Limb (tissue), 2 donors: Measurements from ENCODE around the gene GPRIN1.
"Not testable (repeated sequence)": the region's sequence is repeated elsewhere in the genome, so short reads cannot be mapped to it uniquely, and the experiment has no call there.

Source experiments
- DNase-seq, 2 donors: peaks; one replicate each; pipeline ENCODE4 v3.0.0-alpha.2; 2016; ENCODE audit errors: extremely low spot score in 2 of 2

The GPRIN1 gene

DNA sequence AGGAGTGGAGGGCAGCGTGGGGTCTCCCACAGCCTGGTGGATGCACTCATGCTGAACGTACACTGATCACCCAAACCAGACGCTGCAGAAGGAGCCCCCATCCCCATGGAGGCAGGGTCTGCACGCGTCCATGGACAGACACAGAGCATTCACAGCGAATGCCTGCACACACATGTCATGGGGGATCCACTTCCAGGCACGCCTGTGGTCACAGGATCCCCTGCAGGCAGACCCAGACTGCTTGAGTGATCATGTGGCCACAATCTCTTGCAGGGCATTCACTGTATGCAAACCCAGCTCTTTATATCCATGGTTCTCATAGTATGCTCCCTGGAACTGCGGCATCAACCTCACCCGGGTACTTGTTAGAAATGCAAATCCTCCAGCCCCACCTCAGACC is 15.0 kb upstream of the GPRIN1 start:
- no peak for DNase-seq

DNA sequence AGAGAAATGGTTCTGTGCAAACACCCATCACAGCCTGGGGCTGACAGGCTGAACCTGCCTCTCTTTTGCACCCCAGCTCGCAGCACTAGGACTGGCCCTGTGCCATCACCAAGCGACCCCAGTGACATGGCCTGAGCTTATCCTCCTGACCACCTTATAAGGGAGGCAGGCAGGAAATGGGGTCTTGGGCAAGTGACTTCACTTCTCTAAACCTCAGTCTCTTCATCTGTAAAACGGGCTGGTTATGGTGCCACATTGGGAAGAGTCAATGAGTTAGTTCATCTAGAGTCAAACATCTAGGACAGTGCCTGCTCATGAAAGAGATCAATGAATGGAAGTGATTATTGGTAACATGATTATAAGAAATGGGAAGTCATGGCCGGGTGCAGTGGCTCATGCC is 14.2 kb upstream of the GPRIN1 start:
- DNase-seq: no peak

DNA sequence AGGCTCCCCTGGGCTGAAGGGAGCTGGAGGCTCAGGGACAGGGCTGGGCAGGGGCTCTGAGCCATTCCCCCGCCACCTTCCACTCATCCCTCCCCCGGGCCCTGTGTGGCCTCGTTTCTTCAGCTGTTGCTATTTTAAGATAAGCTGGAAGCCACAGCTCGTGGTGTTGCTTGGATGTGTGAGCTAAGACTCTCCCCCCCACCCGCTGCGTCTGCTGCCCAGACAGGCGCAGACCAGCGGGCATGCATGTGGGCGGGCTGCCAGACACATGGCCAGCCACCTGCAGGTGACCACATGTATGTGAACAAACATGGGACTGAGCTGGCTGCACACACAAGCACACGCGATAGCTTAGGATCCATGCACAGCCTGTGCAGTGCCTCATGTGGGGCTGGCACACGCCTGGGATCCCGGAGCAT is 11.7 kb upstream of the GPRIN1 start:
- DNase-seq: no peak

DNA sequence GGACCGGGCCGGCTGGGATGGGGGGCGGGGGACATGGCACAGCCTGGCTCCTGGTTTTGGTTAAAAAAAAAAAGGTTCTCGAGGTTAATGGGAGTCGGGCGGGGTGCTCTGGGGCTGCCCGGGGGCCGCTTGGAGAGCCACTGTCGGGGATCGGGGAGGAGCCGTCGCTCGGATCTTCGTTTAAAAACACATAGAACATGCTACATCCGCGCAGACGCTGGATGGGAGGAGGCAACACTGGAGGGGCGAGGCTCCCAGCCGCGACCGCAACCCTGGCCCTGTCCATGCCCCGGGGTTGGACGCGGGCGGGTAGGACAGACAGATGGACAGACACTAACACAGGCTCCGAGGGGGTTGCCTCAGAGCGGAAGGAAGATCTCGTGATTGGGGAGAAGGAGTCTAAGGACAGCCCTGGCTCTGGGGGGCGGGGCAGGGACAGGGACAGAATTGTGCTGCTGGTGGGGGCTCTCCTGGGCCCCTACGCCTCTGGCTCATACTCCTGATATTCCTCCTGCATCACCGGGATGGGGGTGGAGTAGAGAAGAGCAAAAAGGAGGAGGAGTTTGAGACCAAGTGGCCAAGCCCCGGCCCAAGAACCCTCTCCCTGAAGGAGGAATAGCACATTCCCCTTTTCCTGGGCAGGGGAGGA is 10.5 kb upstream of the GPRIN1 start:
- no peak for DNase-seq

DNA sequence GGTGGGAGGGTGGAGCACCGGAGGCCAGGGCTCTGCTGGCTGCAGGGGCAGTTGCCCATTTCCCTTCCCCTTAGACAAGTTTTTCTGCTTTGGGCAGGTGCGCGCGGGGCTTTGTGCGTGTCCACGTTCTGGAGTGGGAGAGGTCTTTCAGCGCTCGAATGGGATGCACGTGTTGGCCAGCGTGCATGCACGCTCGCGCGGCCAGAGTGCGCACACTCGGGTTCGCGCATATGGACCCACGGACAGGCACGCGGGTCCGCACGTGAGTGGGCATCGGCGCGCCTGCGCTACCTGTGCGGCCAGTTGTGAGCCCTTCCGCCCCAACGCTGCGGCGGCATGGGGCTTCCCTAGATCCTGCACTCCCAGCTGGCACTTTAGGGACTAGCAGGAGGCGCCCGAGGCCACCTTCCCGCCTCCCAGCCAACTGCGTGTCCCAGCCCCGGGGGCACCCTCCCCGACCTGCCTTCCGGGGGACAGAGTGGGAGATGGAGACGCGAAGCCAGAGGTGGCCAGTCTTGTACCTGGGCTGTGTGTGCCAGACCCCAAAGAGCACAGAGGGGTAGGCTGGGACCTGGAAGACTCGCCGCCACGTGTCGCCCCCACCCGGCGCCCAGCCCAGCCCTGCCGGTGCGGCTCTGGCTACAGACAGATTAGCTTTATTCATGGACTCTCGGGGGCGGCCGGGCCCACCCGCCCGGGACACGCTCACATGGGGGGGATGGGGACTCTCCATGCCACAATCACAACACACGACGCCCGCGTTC is 9.8 kb upstream of the GPRIN1 start:
- DNase-seq: no peak

DNA sequence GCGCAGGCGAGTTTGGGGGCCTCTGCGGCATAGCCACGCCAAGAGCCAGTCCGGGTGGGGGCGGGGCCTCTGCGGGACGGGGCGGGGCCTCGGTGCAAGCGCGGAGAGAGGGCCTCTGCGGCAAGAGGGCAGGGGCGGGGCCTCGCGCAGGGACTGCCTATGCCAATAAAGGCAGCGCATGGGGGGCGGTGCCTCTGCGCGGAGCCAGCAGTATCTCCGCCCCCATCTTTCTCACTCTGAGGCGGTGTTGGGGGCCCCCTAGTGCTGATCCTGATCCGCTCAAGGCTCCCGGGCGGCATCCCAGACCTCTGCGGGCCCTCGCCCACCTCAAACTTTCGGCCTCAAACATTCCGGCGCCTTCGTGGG is 9.2 kb upstream of the GPRIN1 start:
- peak; percentile 39 to 89 for DNase-seq

DNA sequence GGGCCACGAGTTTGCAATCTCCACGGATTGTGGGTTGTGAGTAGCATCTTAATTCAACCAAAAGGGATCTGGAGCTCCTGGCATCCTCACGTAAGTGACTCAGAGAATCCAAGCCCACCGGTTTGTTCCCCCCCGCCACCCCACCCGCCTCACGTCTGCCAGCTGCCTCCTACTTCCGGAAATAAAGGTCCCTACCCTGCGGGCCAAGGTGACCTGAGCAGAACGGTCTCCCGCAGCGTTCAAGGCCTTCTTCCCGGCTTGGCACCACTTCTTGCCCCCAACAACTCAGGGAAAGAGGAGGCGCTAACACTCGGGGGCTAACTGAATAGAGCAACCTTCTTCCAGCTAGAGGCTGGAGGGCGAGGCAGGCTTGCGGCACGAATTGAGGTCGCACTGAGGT is 8.8 kb upstream of the GPRIN1 start:
- DNase-seq: no peak

DNA sequence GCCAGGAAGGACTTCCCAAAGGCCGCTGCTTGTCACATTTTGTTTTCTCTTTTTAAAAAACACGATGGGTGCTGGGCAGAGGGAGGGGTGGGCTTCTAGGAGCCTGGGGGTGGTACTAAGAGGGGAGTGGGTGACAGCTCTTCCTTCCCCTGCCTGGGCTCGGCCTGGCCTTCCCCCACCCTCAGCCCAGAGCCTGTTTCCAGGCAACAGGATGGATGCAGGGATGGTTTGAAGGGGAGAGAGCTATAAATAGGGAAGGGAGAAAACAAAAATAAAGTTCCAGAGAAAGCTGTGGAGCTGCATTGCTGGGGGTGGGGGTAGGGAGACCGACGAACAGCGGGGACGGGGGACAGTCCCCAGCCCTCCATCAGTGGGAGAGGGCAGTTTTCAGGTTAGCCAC is 6.6 kb upstream of the GPRIN1 start:
- no peak for DNase-seq

DNA sequence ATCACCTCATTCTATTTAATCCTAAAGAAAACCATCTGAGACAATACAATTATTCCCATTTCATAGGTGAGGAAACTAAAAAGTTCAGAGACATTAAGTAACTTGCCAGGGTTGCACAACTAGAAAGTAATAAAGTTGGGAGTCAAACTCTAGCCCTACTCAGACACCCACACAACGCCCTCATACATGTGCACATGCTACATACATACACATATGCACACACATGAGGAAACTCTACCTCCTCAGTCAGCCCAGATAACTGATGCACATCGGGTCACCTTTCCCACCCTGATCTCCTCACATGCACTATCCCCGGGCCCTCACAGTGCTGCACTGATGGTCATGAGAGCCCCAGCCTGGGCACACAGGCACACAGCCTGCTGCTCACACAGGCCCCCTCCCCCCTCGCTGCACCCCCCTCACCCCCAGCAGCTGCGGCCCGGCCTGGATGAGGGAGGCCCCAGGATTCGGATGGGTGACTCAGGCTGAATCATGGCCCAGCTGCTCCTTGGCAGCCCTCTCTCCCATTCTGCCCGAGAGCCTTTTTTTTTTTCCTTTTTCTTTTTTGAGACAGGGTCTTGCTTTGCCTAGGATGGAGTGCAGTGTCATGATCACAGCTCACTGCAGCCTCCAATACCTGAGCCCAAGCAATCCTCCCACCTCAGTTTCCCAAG is 5.0 kb upstream of the GPRIN1 start:
- no peak for DNase-seq

DNA sequence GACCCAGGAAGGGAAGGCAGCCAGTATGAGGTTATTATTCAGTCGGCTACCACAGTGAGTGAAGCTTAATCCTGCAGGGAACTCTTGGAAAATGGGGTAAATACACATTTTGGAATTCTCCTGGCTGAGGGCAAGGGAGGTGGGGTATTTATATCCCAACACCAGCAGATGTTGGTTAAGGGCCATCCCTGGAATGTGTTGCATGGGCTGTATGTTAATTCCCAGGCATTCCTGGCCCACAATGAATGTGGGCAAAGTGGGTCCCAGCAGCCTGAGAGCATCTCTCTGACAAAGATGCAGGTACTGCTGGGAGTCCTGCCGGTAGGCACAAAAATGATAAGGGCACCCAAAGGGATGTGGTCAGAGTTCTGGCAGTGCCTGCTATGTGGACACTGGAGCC is 2.9 kb upstream of the GPRIN1 start:
- no peak for DNase-seq

DNA sequence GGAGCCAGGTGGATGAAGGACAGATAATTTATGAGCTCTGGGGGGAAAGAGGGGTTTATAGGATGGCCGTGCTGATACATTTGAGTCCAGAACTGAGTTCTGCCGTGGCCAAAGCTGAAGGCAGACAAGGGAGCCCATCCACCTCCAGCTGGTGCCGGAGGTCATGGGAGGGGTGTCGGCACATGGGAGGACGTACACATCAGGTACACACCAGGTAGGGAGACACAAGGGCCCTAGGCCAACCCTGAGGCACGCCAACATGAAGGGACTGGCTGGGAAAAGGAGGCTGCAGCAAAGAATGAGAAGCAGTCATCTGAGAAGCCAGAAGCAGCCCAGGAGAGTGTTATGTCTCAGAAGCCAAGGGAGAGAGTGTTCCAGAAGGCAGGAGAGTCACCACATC is 2.1 kb upstream of the GPRIN1 start:
- no peak for DNase-seq

DNA sequence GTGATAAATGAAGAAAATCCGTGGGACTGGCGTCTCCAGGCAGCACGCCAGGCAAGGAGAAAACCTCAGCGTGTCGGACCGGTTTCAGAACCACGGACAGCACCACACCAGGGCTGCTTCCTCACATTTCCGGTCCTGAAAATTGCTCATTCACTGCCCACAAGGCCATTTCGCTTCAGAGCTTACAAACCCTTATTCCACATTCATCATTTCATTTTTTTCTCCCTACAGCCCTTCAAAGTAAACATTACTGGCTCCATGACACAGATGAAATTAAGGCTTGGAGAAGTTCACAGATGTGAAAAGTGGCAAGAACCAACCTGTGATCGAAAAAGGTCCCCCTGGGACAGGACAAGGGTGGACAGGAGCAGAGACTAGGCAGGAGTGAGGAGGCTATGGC is 1.5 kb upstream of the GPRIN1 start:
- DNase-seq: peak; percentile 71 to 84

DNA sequence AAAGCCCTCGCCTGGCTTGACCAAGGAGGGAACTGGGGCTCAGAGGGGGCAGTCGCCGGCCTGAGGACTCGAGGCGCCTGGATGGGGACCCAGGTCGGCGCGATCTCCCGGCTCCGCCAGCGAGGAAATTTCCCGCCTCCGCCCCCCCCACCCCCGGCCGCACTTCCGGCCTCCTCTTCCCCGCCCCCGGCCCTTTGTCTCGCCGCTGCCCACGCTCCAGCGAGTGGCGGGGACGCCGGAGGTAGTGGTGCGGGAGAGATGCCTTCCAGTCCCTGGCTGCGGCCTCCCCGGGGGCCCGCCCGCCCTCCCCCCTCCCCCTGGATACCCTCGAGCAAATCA is 448 bp upstream of the GPRIN1 start:
- DNase-seq: peak in 1 of 2 donors; percentile 64

DNA sequence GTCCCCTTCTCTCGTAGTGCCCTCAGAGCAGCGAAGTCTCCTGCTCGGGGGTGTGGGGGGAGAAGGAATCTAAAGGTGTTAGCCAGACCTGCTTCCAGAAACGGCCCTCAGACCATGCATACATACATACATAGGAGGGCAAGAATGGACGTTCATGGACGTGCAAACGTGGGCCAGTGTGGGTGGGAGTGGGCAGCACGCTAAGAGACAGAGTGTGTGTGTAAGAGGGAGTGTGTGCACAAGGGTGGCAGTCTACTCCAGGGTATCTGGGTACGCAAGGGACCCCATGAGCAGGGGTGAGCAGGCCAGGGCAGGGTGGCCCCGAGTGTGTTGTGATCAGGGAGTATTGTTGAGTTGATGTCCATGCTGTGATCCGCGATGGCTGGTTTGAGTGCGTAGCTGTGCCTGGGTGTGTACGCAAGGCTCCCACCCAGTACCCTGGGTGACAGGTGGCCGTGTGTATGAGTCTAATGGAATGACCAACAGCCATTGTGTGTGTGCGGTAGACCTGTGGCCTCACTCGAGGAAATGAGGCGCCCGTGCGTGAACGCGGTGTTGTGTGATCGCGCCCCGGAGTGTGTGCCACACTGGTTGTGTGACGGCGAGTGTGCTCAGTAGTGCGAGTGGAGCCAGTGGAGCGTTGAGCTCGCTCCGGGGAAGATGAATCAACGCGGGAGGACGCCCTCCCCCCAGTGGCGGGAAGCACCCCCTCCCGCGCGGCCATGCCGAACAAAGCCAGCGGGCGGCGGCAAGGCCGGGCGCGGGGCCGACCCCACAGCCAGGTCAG is 826 bp downstream of the GPRIN1 start:
- no peak for DNase-seq

DNA sequence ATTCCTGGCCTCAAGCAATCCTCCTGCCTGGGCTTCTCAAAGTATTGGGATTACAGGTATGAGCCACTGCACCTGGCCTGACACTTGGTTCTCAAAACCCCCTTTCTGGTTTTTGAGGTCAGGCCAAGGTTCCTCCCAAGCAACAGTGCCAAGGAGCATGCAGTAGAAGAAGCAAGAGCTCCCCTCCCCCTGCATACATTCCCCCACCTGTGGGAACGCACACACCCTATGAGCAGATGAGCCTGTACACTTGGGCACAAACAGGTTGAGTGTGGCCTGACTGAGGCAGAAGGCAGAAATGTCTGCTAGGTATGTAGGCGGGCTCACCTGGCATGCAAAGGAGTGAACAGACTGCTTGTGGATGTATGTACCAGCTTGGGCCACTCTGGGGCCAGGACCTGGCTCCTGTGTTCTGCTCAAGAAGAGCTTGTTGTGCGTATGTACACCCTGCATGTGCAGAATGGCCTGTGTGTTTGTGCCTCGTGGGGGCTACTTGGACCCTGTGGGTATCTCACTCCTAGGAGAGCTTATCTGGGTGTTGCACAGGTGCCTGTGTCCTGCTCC is 1.7 kb downstream of the GPRIN1 start:
- DNase-seq: no peak

DNA sequence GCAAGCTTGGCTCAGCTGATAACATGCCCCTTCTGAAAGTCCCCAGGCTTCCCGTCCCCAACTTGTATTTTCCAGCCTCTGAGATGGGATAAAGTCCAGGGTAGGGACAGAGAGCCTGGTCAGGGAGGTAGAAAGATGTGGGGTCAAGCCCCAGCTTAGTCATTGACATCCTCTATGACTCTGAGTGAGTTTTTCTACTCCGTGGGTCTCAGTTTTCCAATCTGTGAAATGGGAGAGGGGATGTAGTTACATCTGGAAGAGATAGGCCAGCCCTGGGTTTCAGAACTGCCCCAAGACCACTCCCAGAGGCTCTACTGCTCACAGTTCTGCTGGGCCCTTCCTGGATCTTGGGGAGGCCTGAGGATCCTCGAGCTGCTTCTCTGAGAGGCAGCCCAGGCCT is 3.1 kb downstream of the GPRIN1 start:
- no peak for DNase-seq

DNA sequence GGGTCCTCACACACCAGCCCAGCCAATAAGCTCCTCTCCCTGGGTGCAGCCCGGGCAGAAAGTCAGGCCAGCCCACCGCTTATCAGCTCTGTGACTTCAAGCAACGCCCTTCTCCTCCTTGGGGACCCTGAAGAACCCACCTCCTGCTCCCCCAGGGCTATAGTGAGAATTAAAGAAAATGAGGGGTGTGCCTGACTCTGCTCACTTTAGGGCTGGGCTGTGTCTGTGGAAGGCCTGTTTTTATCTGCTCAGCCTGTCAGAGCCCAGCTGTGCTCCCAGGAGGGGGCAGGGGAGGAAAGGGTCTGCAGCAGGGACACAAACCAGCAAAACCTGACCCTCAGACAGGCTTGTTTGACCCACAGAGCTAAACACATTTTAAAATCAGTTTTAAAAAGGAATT is 3.9 kb downstream of the GPRIN1 start:
- DNase-seq: no peak

DNA sequence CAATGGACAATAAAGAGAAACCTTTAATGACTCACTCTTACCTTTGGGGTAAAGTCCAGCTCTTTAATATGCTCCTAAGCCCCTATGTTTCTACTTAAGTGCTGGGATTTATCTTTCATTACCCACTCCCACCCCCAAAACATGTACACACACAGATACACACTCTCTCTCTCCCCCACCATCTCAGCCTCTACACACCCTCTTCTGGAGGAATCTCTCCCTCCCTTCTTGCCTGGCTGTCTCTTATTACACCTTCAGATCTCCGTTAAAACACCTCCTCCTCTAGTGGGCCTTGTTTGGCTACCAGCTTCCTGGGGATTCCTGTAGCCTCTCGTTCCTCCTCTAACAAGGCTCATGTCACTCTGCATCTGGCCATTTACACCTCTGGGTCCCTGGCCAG is 6.9 kb downstream of the GPRIN1 start:
- DNase-seq: no peak

DNA sequence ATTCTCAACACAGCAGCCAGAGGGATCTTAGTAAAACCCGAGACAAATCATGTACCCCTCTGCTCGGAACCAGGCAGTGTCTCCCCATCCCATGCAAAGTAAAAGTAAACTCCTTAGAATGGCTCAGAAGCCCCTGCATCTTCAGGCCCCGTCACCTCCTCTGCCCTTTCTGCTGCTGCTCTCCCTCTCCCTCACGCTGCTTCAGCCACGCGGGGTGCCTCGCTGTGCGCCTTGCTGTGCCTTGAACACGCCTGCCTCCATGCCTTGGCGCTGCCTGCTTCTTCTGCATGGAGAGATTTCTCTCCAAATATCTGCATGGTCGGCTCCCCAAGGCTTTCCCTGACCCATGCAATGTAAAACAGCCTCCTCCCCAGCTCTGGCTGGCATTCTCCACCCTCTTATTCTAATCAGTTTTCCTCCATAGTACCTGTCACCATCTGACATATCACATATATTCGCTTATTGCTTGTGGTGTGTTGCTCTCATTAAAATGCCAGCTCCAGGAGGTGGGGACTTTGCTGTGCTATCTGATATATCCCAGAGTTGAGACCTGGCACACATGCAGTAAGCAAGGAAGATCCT is 8.0 kb downstream of the GPRIN1 start:
- DNase-seq: no peak

DNA sequence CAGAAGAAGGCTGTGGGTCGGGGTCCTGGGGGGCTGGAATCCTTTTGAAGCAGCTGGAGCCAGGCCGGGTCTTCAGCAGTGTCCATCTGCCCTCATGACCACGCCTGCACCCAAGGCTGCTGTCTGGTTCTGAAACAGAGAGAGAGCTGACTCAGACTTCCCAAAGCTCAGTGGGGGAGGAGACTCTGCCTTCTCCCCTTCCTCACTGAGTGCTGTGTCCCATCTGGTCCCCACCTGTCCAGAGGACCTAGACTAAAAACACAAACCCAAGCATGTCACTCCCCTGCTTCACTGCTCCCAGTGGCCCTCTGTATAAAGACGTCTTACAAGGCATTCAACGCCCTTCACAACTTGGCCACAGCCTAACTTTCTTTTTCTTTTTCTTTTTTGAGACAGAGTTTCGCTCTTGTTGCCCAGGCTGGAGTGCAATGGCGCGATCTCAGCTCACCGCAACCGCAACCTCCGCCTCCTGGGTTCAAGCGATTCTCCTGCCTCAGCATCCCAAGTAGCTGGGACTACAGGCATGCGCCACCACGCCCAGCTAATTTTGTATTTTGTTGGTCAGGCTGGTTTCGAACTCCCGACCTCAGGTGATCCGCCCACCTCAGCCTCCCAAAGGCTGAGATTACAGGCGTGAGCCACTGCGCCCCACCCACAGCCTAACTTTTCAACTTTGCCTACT is 10.1 kb downstream of the GPRIN1 start:
- DNase-seq: not testable (repeated sequence)
